Measurements from ENCODE around the gene S1PR2.
"Not testable (repeated sequence)": the region's sequence is repeated elsewhere in the genome, so short reads cannot be mapped to it uniquely, and the experiment has no call there.

The S1PR2 gene

GRCh38 chr19:10252707-10253106, 21.6 kb upstream of the S1PR2 start:
- DNase-seq (ENCODE audit: low read depth) = no peak

- peak; percentile 84 for DNase-seq (ENCODE audit: low read depth)
Observed at GRCh38 chr19:10251792-10252694, 20.9 kb upstream of the S1PR2 start, which contains the start of gene MRPL4. Gene MRPL4 (plus strand): TSS chr19:10252214. CDS start chr19:10252254, 40 bp downstream.

- DNase-seq (ENCODE audit: low read depth) = no peak
Observed at GRCh38 chr19:10246511-10246910, 15.4 kb upstream of the S1PR2 start.

GRCh38 chr19:10245189-10245939, 14.2 kb upstream of the S1PR2 start:
- DNase-seq (ENCODE audit: low read depth) = no peak

- no peak for DNase-seq (ENCODE audit: low read depth)
Observed at GRCh38 chr19:10243606-10244005, 12.5 kb upstream of the S1PR2 start.

GRCh38 chr19:10241826-10242449, 10.8 kb upstream of the S1PR2 start:
- not testable (repeated sequence) for DNase-seq (ENCODE audit: low read depth)

- no peak for DNase-seq (ENCODE audit: low read depth)
Observed at GRCh38 chr19:10238172-10238783, 7.1 kb upstream of the S1PR2 start.

GRCh38 chr19:10237702-10238101, 6.6 kb upstream of the S1PR2 start:
- DNase-seq (ENCODE audit: low read depth) = no peak

- not testable (repeated sequence) for DNase-seq (ENCODE audit: low read depth)
Observed at GRCh38 chr19:10235409-10235808, 4.3 kb upstream of the S1PR2 start.

- no peak for DNase-seq (ENCODE audit: low read depth)
Observed at GRCh38 chr19:10235003-10235402, 3.9 kb upstream of the S1PR2 start.

- no peak for DNase-seq (ENCODE audit: low read depth)
Observed at GRCh38 chr19:10233946-10234345, 2.8 kb upstream of the S1PR2 start.

GRCh38 chr19:10231612-10232228, 589 bp upstream of the S1PR2 start:
- no peak for DNase-seq (ENCODE audit: low read depth)

- DNase-seq (ENCODE audit: low read depth) = peak; percentile 19
Observed at GRCh38 chr19:10230173-10230860, 814 bp downstream of the S1PR2 start.

GRCh38 chr19:10228920-10229319, 2.2 kb downstream of the S1PR2 start:
- no peak for DNase-seq (ENCODE audit: low read depth)

- no peak for DNase-seq (ENCODE audit: low read depth)
Observed at GRCh38 chr19:10228393-10228792, 2.7 kb downstream of the S1PR2 start.

- DNase-seq (ENCODE audit: low read depth) = no peak
Observed at GRCh38 chr19:10227026-10227971, 3.8 kb downstream of the S1PR2 start.

GRCh38 chr19:10226376-10227025, 4.6 kb downstream of the S1PR2 start:
- DNase-seq (ENCODE audit: low read depth) = no peak

GRCh38 chr19:10226021-10226375, 5.1 kb downstream of the S1PR2 start:
- no peak for DNase-seq (ENCODE audit: low read depth)

GRCh38 chr19:10224337-10224736, 6.8 kb downstream of the S1PR2 start:
- no peak for DNase-seq (ENCODE audit: low read depth)

Data from stimulated activated CD8-positive, alpha-beta memory T cell treated with anti-CD3 and anti-CD28 coated beads, Interleukin-15, amount 100 ng/mL, for 24 hours (primary cell).